GM23338 (cell line): ENCODE measurements around the gene OXCT1. TPM values are rescaled to one million over a fixed set of nuclear protein-coding genes. Genes with fewer than 3 reads are reported as not detected.
"Not testable (repeated sequence)": the region's sequence is repeated elsewhere in the genome, so short reads cannot be mapped to it uniquely, and the experiment has no call there.

Experiments used
- ATAC-seq: fragments of 200-7000 bp; cut with Tn5 transposase; 3 replicates; pipeline ENCODE4 v1.9.1; 2020
- DNase-seq: peaks from one replicate; pipeline ENCODE4 v3.0.0-alpha.2; 2015; ENCODE audit warnings: low spot score
- H2AFZ ChIP-seq: fragments of 200-600 bp; sonication (generic); 2 replicates; pipeline ENCODE4 v1.8.0; 2016; ENCODE audit warnings: antibody characterized with exemption, mild to moderate bottlenecking, moderate library complexity
- H3F3A ChIP-seq: fragments of 200-600 bp; sonication (generic); replicated peaks from 2 replicates; pipeline ENCODE4 v1.8.0; 2017; ENCODE audit warnings: antibody characterized with exemption, mixed run types, low read depth
- H3K27ac ChIP-seq: fragments of 200-600 bp; sonication (generic); 2 replicates; pipeline ENCODE4 v1.6.1; 2016; ENCODE audit warnings: low read depth
- H3K27me3 ChIP-seq: fragments of 200-600 bp; sonication (generic); 2 replicates; pipeline ENCODE4 v1.8.0; 2016; ENCODE audit warnings: mild to moderate bottlenecking, mixed run types, moderate library complexity; ENCODE audit not compliant: insufficient read depth
- H3K36me3 ChIP-seq: fragments of 200-600 bp; sonication (generic); 2 replicates; pipeline ENCODE4 v1.8.0; 2016; ENCODE audit warnings: mild to moderate bottlenecking; ENCODE audit not compliant: insufficient read depth
- H3K4me1 ChIP-seq: fragments of 200-600 bp; sonication (generic); 2 replicates; pipeline ENCODE4 v1.8.0; 2016; ENCODE audit warnings: mild to moderate bottlenecking, moderate library complexity; ENCODE audit not compliant: insufficient read depth
- H3K4me2 ChIP-seq: fragments of 200-600 bp; sonication (generic); 2 replicates; pipeline ENCODE4 v1.7.1; 2017; ENCODE audit warnings: mixed run types
- H3K4me3 ChIP-seq: fragments of 200-600 bp; sonication (generic); 2 replicates; pipeline ENCODE4 v1.6.1; 2016; ENCODE audit warnings: mixed run types
- H3K79me2 ChIP-seq: fragments of 200-600 bp; sonication (generic); replicated peaks from 2 replicates; pipeline ENCODE4 v1.8.0; 2017; ENCODE audit warnings: mild to moderate bottlenecking; ENCODE audit not compliant: insufficient read depth
- H3K9me2 ChIP-seq: fragments of 200-600 bp; sonication (generic); 2 replicates; pipeline ENCODE4 v1.8.0; 2017; ENCODE audit not compliant: insufficient read depth
- H4K20me1 ChIP-seq: fragments of 200-600 bp; sonication (generic); replicated peaks from 2 replicates; pipeline ENCODE4 v1.8.0; 2017; ENCODE audit warnings: mild to moderate bottlenecking; ENCODE audit not compliant: insufficient read depth
- H3K27ac Mint-ChIP-seq: 2 replicates; pipeline ENCODE4 v1.8.0; 2020; ENCODE audit warnings: inconsistent platforms, mild to moderate bottlenecking, moderate library complexity, mixed read lengths
- H3K27me3 Mint-ChIP-seq: 3 replicates; pipeline ENCODE4 v1.8.0; 2022; ENCODE audit warnings: low read depth, mild to moderate bottlenecking, moderate library complexity, mixed read lengths, inconsistent platforms; ENCODE audit not compliant: insufficient read depth, poor library complexity
- H3K36me3 Mint-ChIP-seq: 3 replicates; pipeline ENCODE4 v1.8.0; 2021; ENCODE audit warnings: low read depth, mild to moderate bottlenecking, inconsistent platforms, moderate library complexity, mixed read lengths
- H3K4me1 Mint-ChIP-seq: 3 replicates; pipeline ENCODE4 v1.8.0; 2020; ENCODE audit warnings: mild to moderate bottlenecking, inconsistent platforms, mixed read lengths
- H3K4me3 Mint-ChIP-seq: 3 replicates; pipeline ENCODE4 v1.8.0; 2021; ENCODE audit warnings: moderate library complexity, mild to moderate bottlenecking, inconsistent platforms, mixed read lengths
- H3K9me3 Mint-ChIP-seq: 3 replicates; pipeline ENCODE4 v1.8.0; 2020; ENCODE audit warnings: moderate library complexity, mild to moderate bottlenecking, inconsistent platforms, mixed read lengths
- CREB1 ChIP-seq: fragments of 250-450 bp; sonication (Bioruptor Pico); IDR thresholded peaks from 2 replicates; pipeline ENCODE4 v1.5.0; 2020; ENCODE audit warnings: low read depth, mild to moderate bottlenecking, moderate library complexity
- CTCF ChIP-seq, 2 experiments: fragments of 200-600 bp in 1 of 2; sonication (generic) in 1 of 2; conservative IDR thresholded peaks; 2 replicates each; pipeline versions ENCODE4 v1.5.1 to v1.6.1; 2016 to 2017; ENCODE audit warnings: antibody characterized with exemption in 2 of 2, low read depth in 2 of 2, mild to moderate bottlenecking in 2 of 2, moderate library complexity in 1 of 2
- EZH2 ChIP-seq: fragments of 200-600 bp; sonication (generic); IDR thresholded peaks from one replicate; pipeline ENCODE4 v1.8.0; 2017; ENCODE audit warnings: antibody characterized with exemption, mild to moderate bottlenecking, low read depth; ENCODE audit not compliant: unreplicated experiment
- EZH2phosphoT487 ChIP-seq: fragments of 200-600 bp; sonication (generic); IDR thresholded peaks from one replicate; pipeline ENCODE4 v1.8.1; 2018; ENCODE audit warnings: antibody characterized with exemption; ENCODE audit not compliant: unreplicated experiment
- JUNB ChIP-seq: IDR thresholded peaks from one replicate; pipeline ENCODE4 v1.6.1; 2016; ENCODE audit warnings: antibody characterized with exemption; ENCODE audit not compliant: unreplicated experiment
- NANOG ChIP-seq: IDR thresholded peaks from 2 replicates; pipeline ENCODE4 v1.6.1; 2016; ENCODE audit warnings: antibody characterized with exemption, borderline replicate concordance
- POLR2AphosphoS5 ChIP-seq: IDR thresholded peaks from 2 replicates; pipeline ENCODE4 v1.6.1; 2016; ENCODE audit warnings: antibody characterized with exemption, low read depth
- REST ChIP-seq: IDR thresholded peaks from one replicate; pipeline ENCODE4 v1.6.1; 2018; ENCODE audit warnings: antibody characterized with exemption; ENCODE audit not compliant: unreplicated experiment
- STAT1 ChIP-seq: IDR thresholded peaks from one replicate; pipeline ENCODE4 v1.6.1; 2016; ENCODE audit warnings: antibody characterized with exemption; ENCODE audit not compliant: unreplicated experiment
- ZNF114 ChIP-seq: fragments of 250-450 bp; sonication (Bioruptor Pico); IDR thresholded peaks from 2 replicates; pipeline ENCODE4 v1.5.0; 2020; ENCODE audit warnings: mild to moderate bottlenecking, moderate library complexity
- ZNF462 ChIP-seq: fragments of 250-450 bp; sonication (Bioruptor Pico); IDR thresholded peaks from 2 replicates; pipeline ENCODE4 v1.5.0; 2020; ENCODE audit warnings: mild to moderate bottlenecking, moderate library complexity
- polyA plus RNA-seq: library from polyadenylated mRNA; unstranded; fragments of >200 nt; fragmentation: Nextera tagmentation; extraction: Ambion mirVana; gene quantifications from 2 replicates; pipeline ENCODE4 v1.2.1, GENCODE V29; 2016
- total RNA-seq: library from RNA; depleted of rRNA; stranded (reverse); fragments of >200 nt; shearing (Covaris generic); gene quantifications from 2 replicates; pipeline ENCODE4 v1.2.3, GENCODE V29; 2014

OXCT1 gene
- total and polyA plus RNA-seq, 2 experiments from 2014 or later, result 11.6 to 37.0 TPM

GRCh38 chr5:41735213-41735612, 135.0 kb downstream of the OXCT1 start:
- no peak overlapping the region for H3K27ac ChIP-seq
- Mint-ChIP-seq H3K27me3 (no peaks in the 10 kb centered on the region), H3K4me3 (no peak overlapping the region), H3K36me3 (peaks cover 12% of the 10 kb centered on the region), H3K27ac (no peak overlapping the region), H3K9me3 (no peaks in the 10 kb centered on the region), H3K4me1 (no peaks in the 10 kb centered on the region)
- no peaks in the 10 kb centered on the region for H3K9me2 ChIP-seq
- no peaks in the 10 kb centered on the region for H3K27me3 ChIP-seq
- H3K4me3 ChIP-seq, result no peak overlapping the region
- no peak overlapping the region for H2AFZ ChIP-seq
- no peaks in the 10 kb centered on the region for H3F3A ChIP-seq
- ATAC-seq (no peak), DNase-seq (no peak)
- H3K4me1 ChIP-seq, result no peaks in the 10 kb centered on the region
- no peak overlapping the region for H3K4me2 ChIP-seq
- no peaks in the 10 kb centered on the region for H4K20me1 ChIP-seq
- no peaks in the 10 kb centered on the region for H3K36me3 ChIP-seq
- no peaks in the 10 kb centered on the region for H3K79me2 ChIP-seq
- no peak for TF ChIP-seq CREB1 (CRISPR knock-in tag)
- no peak for TF ChIP-seq NANOG
- TF ChIP-seq POLR2AphosphoS5, result no peak
- TF ChIP-seq STAT1, result no peak
- no peak for TF ChIP-seq EZH2phosphoT487
- no peak for TF ChIP-seq ZNF462 (CRISPR knock-in tag)
- no peak for TF ChIP-seq EZH2
- TF ChIP-seq JUNB, result no peak
- TF ChIP-seq ZNF114 (CRISPR knock-in tag), result no peak
- TF ChIP-seq REST, result no peak
- no peak for TF ChIP-seq CTCF (conservative IDR thresholded peaks at IDR 0.05; ENCODE audit: low read depth in 2 of 2)

- not testable (repeated sequence) for H3K9me2 ChIP-seq, H3K27me3 Mint-ChIP-seq, H3K4me3 ChIP-seq, H3K9me3 Mint-ChIP-seq, H3K4me1 Mint-ChIP-seq, H3F3A ChIP-seq, H3K36me3 Mint-ChIP-seq, H3K4me2 ChIP-seq, H3K4me1 ChIP-seq, ATAC-seq, H4K20me1 ChIP-seq, H3K27me3 ChIP-seq, H2AFZ ChIP-seq, H3K27ac ChIP-seq, DNase-seq, H3K36me3 ChIP-seq, H3K27ac Mint-ChIP-seq, H3K79me2 ChIP-seq, H3K4me3 Mint-ChIP-seq
Measured at GRCh38 chr5:41729381-41729780, 140.8 kb downstream of the OXCT1 start.
